Measurements from ENCODE around the gene SNRPD3.

The SNRPD3 gene

DNA sequence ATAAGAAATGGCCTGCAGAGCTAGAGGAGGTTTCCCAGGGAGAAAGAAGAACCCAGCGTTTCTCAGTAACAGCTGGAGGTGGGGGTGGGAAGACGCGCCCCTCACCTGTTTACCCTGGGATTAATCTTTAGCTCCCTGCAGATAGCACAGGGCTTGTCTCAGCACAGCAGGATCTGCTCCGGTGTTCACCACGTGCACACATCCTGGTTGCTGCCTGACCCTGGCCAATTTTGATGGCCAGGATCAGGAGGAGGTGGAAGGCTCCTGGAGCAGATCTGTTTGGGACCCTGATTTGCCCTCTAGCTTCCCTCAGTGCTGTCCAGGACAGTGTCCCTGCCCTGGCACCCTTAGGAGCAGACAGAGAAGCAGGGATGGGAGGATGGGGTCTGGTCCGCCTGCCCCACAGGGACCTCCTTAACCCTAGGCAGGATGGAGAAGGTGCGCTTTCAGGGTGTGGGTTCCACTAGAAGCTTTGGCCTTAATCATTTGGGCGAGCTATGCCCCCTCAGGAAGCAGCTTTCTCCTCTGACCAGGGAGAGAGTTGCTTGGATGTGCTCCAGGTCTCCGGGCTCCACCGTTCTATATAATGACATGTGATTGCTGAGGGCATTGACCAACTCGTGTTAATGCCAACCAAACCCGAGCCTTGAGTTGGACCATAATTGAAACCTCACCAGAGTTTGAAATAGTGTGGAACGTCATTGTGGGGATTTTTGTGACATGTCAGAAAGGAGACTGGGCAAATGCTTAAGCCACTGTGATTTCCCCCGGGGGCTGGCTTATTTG lies 41.4 kb upstream of the SNRPD3 start:
- TF ChIP-seq, protein P1, sequence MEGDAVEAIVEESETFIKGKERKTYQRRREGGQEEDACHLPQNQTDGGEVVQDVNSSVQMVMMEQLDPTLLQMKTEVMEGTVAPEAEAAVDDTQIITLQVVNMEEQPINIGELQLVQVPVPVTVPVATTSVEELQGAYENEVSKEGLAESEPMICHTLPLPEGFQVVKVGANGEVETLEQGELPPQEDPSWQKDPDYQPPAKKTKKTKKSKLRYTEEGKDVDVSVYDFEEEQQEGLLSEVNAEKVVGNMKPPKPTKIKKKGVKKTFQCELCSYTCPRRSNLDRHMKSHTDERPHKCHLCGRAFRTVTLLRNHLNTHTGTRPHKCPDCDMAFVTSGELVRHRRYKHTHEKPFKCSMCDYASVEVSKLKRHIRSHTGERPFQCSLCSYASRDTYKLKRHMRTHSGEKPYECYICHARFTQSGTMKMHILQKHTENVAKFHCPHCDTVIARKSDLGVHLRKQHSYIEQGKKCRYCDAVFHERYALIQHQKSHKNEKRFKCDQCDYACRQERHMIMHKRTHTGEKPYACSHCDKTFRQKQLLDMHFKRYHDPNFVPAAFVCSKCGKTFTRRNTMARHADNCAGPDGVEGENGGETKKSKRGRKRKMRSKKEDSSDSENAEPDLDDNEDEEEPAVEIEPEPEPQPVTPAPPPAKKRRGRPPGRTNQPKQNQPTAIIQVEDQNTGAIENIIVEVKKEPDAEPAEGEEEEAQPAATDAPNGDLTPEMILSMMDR (conservative IDR thresholded peaks at IDR 0.05; ENCODE audit: low read length): no peak
- H3K4me3 ChIP-seq (ENCODE audit: low read length): no peak overlapping the region
- DNase-seq (ENCODE audit: low read depth): no peak

- TF ChIP-seq, protein P1 (conservative IDR thresholded peaks at IDR 0.05; ENCODE audit: low read length): no peak
- no peak overlapping the region for H3K4me3 ChIP-seq (ENCODE audit: low read length)
- DNase-seq (ENCODE audit: low read depth): no peak
Observed at GRCh38 chr22:24515027-24515338, 40.8 kb upstream of the SNRPD3 start.

DNA sequence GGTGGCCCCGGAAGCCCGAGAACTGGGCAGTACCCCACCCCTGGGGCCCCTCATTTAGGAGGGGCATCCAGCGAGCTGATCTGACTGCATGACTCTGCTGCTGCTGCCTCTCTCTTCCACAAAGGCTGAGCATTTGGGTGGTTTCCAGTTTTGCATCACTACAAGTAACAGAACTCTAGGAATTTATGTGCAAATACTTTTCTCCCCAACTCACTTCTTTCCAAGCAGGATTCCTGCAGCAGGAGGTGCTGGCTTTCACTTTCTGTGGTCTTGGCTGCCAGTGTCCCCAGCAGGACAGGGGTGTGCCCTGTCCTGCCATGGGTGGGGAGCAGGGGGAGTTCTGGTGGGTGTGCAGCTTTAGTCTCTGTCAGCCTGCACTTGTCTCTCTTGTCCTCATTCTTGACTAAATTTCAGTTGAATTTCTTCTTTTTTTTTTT lies 39.5 kb upstream of the SNRPD3 start:
- H3K4me3 ChIP-seq (ENCODE audit: low read length): peak overlapping the region; percentile 13; the same call in 1 of the 2 replicates
- TF ChIP-seq, protein P1 (conservative IDR thresholded peaks at IDR 0.05; ENCODE audit: low read length): peak; percentile 32
- peak; percentile 93 for DNase-seq (ENCODE audit: low read depth)

- no peak for DNase-seq (ENCODE audit: low read depth)
- no peak overlapping the region for H3K4me3 ChIP-seq (ENCODE audit: low read length)
- TF ChIP-seq, protein P1 (conservative IDR thresholded peaks at IDR 0.05; ENCODE audit: low read length): no peak
Observed at GRCh38 chr22:24517446-24517845, 38.4 kb upstream of the SNRPD3 start.

DNA sequence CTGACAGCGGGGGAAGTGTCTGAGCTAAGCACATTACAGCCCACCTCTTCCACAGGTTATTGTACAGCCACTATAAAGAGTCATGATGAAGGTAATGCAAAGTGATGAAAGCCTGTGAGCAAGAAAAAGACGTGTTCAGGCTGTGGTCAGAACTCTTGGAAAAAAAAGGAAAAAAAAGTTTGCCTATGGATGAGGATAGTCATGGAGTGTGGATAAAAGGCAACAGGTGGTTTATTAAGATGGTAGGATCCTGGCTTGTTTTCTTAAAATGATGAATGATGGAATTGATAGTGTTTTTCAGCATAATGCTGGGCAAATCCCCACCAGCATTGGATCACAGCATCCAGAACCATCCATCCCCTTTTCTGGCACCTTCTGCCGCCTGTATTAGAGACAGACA lies 37.6 kb upstream of the SNRPD3 start:
- TF ChIP-seq, protein P1 (conservative IDR thresholded peaks at IDR 0.05; ENCODE audit: low read length): no peak
- no peak overlapping the region for H3K4me3 ChIP-seq (ENCODE audit: low read length)
- no peak for DNase-seq (ENCODE audit: low read depth)

DNA sequence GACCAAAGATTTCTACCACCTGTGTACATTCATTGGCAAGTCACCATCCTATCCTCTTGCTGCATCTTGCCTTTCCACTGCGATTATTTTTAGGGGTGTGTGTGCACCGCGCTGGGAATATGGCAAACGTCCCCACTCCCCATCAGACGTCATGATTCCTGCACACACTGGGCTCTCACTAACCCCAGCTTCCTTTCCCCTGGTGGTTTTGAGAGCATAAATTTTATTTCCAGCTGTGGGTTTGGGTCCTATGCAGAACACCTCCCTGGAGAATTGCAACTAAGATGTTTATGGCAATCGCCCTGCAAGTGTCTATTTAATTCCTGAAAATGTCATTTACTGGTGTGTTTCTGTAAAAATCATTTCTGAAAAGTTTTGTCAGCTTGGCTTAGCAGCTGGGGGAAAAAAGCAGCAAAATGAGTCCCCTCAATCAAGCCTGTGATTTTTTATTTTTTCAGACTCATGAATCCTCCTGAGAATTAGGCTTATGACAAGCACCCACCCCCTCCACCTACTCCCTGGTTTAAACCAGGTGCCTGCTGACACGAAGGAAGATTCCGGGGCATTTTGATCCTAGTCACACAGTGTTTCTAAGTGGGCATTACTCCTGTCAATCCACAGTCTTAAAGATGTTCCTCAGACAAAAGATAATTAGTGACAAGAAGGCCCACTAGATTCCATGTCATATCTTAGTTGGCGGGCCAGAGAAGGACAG lies 36.9 kb upstream of the SNRPD3 start:
- TF ChIP-seq, protein P1 (conservative IDR thresholded peaks at IDR 0.05; ENCODE audit: low read length): no peak
- no peak overlapping the region for H3K4me3 ChIP-seq (ENCODE audit: low read length)
- no peak for DNase-seq (ENCODE audit: low read depth)

GRCh38 chr22:24519496-24519895 lies 36.3 kb upstream of the SNRPD3 start:
- TF ChIP-seq, protein P1 (conservative IDR thresholded peaks at IDR 0.05; ENCODE audit: low read length): no peak
- no peak for DNase-seq (ENCODE audit: low read depth)
- H3K4me3 ChIP-seq (ENCODE audit: low read length): no peak overlapping the region
